GM10266 (cell line): ENCODE data around the gene AFF3.
"Not testable (repeated sequence)": the region's sequence is repeated elsewhere in the genome, so short reads cannot be mapped to it uniquely, and the experiment has no call there.

Experiments used
- DNase-seq: peaks from one replicate; pipeline ENCODE4 v3.0.0; 2012; ENCODE audit errors: extremely low spot score
- TF ChIP-seq, protein P1 (sequence below): IDR thresholded peaks from 2 replicates; pipeline ENCODE4 v1.5.1; 2012; ENCODE audit warnings: mild to moderate bottlenecking, low read depth; ENCODE audit not compliant: control insufficient read depth, insufficient read depth; ENCODE audit errors: missing control alignments

Gene AFF3

DNA sequence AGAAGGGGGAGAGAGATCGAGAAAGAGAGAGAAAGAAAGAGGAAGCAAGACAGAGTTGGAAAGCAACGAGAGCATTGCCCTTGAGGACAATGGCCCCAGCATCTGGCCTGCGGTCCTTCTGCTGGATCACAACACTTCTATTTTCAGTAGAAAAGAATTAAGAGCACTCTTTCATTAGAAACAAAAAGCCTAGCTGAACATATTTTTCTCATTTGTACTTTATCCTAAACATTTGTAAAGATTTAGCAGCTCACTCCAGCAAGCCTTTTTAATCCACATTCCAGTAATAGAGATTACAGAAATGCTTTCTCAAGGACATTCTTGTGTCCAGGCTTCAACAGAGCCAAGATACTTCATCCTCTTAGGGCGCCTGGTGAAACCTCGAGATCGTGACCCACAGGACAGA is 31.6 kb upstream of the AFF3 start:
- no peak for DNase-seq
- TF ChIP-seq, protein P1, sequence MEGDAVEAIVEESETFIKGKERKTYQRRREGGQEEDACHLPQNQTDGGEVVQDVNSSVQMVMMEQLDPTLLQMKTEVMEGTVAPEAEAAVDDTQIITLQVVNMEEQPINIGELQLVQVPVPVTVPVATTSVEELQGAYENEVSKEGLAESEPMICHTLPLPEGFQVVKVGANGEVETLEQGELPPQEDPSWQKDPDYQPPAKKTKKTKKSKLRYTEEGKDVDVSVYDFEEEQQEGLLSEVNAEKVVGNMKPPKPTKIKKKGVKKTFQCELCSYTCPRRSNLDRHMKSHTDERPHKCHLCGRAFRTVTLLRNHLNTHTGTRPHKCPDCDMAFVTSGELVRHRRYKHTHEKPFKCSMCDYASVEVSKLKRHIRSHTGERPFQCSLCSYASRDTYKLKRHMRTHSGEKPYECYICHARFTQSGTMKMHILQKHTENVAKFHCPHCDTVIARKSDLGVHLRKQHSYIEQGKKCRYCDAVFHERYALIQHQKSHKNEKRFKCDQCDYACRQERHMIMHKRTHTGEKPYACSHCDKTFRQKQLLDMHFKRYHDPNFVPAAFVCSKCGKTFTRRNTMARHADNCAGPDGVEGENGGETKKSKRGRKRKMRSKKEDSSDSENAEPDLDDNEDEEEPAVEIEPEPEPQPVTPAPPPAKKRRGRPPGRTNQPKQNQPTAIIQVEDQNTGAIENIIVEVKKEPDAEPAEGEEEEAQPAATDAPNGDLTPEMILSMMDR = no peak

DNA sequence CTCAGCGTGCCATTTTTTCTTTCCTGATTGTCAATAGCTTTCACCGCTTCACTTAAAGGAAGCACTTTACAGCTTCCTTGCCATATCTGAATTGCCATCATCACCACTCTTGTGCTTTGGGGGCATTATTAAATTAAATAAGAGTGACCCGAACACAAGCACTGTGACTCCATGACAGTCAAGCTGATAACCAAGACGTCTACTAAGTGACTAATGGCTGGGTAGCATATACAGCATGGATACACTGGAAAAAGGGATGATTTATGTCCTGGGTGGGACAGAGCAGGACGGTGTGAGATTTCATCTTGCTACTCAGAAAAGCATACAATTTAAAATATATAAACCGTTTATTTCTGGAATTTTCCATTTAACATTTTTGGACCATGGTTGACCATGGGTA is 24.3 kb upstream of the AFF3 start:
- DNase-seq = no peak
- TF ChIP-seq, protein P1 = no peak

DNA sequence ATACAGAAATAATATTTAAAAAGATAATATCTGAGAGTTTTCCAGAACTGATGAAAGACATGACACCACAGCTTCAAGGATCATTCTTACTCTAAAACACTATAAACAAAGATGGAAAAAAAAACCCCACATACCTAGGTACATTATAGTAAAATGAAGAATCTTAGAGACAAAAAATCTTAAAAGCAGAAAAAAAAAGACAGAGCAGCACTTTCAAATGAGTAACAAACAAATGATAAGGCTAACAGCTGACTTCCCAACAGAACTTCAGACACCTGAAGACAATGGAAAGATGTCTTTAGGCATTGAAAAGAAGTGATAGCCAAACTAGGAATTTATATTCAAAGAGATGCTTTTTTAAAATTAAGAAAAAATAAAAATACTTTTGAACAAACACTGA is 21.2 kb upstream of the AFF3 start:
- DNase-seq = no peak
- TF ChIP-seq, protein P1 = no peak

DNA sequence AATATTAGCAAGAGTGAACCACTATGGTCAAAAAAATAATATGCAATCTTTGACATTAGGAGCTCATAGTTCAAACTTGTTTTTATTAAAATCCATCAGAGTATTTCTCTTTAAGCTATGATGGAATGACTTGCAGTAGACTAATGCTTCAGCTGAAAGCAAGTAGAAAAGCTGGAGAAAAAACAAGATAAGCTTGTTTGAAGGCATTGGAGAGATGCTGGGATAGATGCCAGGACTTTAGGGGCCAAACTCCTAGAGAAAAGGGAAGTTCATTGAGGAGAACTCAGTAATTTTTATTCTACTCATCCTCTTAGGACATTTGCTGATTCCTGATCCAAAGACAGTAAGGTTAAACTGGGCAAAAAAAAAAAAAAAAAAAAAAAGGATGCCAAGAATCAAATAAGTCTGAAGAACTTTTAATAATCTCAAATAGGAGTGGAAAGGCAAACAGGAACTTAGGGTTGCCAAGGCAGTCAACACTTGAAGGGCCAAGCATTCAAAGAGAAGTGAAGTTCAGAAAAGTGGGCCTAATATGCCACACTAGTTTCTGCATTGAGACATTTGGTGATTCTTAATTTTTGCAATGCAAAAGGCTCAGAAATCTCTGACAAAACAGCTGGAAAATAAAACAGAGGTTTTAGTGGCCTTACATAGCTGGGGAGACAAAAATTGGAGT is 19.7 kb upstream of the AFF3 start:
- TF ChIP-seq, protein P1 = no peak
- no peak for DNase-seq

GRCh38 chr2:100160396-100160795 is 18.0 kb upstream of the AFF3 start:
- no peak for DNase-seq
- TF ChIP-seq, protein P1 = no peak

DNA sequence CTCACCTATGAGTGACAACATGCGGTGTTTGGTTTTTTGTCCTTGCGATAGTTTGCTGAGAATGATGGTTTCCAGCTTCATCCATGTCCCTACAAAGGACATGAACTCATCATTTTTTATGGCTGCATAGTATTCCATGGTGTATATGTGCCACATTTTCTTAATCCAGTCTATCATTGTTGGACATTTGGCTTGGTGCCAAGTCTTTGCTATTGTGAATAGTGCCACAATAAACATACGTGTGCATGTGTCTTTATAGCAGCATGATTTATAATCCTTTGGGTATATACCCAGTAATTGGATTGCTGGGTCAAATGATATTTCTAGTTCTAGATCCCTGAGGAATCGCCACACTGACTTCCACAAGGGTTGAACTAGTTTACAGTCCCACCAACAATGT is 9.4 kb upstream of the AFF3 start:
- DNase-seq = not testable (repeated sequence)

- TF ChIP-seq, protein P1 = no peak
- DNase-seq = no peak
Observed at GRCh38 chr2:100151310-100151709, 8.9 kb upstream of the AFF3 start.

- no peak for DNase-seq
- TF ChIP-seq, protein P1 = no peak
Observed at GRCh38 chr2:100148883-100149282, 6.5 kb upstream of the AFF3 start.
